Measurements from ENCODE around the gene CEACAM18. TPM values are rescaled to one million over a fixed set of nuclear protein-coding genes. Genes with fewer than 3 reads are reported as not detected.

The CEACAM18 gene
- total RNA-seq, 2 experiments from 2014 or later = not detected

DNA sequence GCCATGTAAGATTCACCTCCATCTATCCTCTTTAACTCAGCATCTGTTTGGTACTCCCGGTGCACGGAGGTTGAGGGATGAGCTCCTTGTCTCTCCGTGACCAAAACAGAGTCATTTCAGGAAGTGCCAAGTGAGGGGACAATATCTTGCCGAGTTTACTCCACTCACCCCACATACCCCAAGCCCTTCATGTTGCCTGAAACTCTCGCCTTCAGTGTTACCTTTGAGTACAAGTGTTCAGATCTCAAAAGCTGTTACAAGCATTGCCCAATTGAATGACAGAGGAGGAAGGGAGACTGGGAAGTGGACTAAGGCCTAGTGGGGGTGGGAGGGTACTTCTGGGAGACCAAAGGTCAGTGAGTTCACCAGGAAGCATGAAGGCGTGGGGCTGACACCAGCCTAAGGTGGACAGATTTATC, 29.3 kb downstream of the CEACAM18 start:
- ATAC-seq (no peak), DNase-seq (no peak)
- CTCF ChIA-PET = interaction anchor here (0.7 kb wide), 1 partner anchor 150 kb away, joined by 3 read pairs; no protein-coding TSS in a partner anchor
- no peak overlapping the region for H3K4me3 Mint-ChIP-seq
- H3K4me1 Mint-ChIP-seq = peaks cover 16% of the 10 kb centered on the region
- H3K9me3 Mint-ChIP-seq (ENCODE audit: low read depth) = peaks cover 5% of the 10 kb centered on the region
- no peak overlapping the region for H3K27ac Mint-ChIP-seq
- H3K36me3 Mint-ChIP-seq = no peaks in the 10 kb centered on the region
- H3K27me3 Mint-ChIP-seq = peaks cover 19% of the 10 kb centered on the region

DNA sequence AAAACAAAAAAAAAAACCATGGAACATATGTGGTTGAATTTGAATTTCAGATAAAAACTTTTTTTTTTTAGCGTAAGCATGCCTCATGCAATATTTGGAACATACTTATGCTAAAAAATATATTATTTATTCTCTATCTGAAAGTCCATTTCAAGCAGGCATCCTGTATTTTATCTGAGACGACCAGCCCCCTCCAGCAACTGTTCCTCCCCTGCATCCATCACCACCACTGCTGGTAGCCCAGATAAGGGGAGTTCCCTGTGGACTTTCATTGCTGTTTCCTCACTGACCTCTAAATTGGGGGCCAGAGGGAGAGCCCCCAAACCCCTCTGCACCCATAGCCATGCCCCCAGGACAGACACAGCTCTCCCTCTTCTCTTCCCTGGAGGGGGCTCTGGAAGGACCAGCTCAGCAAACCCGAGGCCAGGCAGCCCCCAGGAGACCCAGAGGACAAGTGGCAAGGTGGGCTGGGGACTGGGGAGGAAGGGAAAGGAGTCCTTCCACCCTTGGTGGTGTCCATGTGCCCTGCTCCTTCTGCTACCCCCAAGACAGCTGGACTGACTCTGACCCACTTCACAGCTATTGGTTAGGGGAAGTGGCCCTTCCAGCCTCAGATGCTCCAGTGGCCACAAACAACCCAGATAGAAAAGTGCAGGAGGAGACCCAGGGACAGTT, 29.9 kb downstream of the CEACAM18 start:
- ATAC-seq (no peak), DNase-seq (no peak)
- Mint-ChIP-seq H3K4me1 (peaks cover 12% of the 10 kb centered on the region), H3K4me3 (no peak overlapping the region), H3K36me3 (no peaks in the 10 kb centered on the region), H3K27me3 (peaks cover 24% of the 10 kb centered on the region), H3K9me3 (ENCODE audit: low read depth) (peaks cover 5% of the 10 kb centered on the region), H3K27ac (no peak overlapping the region)
- CTCF ChIA-PET = interaction anchor here (0.5 kb wide), 1 partner anchor 159 kb away, joined by 3 read pairs; no protein-coding TSS in a partner anchor

DNA sequence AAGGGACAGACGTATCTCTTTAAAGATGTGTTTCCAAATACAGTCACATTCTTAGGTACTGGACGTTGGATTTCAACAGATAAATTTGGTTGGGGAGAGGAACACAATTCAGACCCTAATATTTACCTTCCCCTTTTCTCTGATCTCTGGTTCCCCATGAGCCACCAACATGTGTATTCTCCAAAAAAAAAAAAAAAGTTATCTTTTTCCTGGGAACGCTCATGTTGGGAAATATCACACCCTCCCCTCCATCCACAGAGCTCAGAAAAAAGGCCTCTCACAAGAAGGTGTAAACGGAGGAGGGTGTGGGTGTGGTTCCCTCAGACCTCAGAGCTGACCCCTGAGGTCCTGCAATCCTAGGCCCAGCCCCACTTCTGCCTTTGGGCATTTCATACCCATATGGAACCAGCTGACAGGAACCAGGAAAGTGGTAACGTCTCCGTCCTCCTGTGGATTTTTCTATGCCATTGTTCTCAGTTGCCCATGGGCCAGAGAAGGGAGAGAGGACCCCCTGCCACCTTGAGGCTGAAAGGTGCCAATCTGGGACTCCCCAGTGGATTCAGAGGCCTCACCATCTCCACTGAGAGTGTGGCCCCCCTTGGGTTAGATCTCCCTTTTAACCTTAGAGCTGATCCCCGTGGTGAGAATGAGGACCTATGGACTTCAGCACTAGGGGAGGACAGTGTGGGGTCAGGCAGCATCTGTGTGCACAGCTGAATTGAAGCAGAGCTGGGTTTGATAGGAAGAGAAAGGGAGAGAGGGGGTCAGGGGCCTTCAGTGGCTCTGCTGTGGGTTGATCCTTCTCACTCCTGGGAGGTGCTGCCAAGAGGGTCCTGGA, 31.7 kb downstream of the CEACAM18 start:
- H3K4me3 Mint-ChIP-seq = no peak overlapping the region
- H3K27ac Mint-ChIP-seq = no peak overlapping the region
- no peaks in the 10 kb centered on the region for H3K9me3 Mint-ChIP-seq (ENCODE audit: low read depth)
- ATAC-seq (no peak), DNase-seq (no peak)
- H3K27me3 Mint-ChIP-seq = peaks cover 31% of the 10 kb centered on the region
- peaks cover 9% of the 10 kb centered on the region for H3K4me1 Mint-ChIP-seq
- CTCF ChIA-PET = interaction anchor here (1.1 to 1.6 kb wide), 3 partner anchors 36 to 147 kb away, joined by 3 read pairs; no protein-coding TSS in a partner anchor
- H3K36me3 Mint-ChIP-seq = no peaks in the 10 kb centered on the region

DNA sequence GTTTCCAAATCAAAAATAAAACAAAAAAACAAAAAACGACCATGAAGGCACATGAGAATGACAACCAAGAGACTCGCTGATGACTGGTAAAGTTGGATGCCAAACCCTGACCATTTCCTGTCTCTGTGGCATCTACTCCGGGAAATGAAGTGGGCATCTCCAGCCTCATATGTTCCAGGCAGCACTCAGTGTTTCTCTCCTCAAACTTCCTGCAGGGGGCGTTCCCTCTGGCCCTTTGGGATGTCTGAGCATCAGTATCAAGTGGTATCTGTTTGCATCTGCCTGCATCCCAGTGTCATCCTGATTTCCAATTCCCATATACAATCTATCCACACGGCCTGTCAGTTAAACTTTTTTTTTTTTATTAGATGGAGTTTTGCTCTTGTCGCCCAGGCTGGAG, 33.0 kb downstream of the CEACAM18 start:
- CTCF ChIA-PET = interaction anchor here (1.3 kb wide), 1 partner anchor 40 kb away, joined by 3 read pairs; no protein-coding TSS in a partner anchor
- DNase-seq (no peak), ATAC-seq (no peak)
- H3K4me3 Mint-ChIP-seq = no peak overlapping the region
- H3K4me1 Mint-ChIP-seq = peaks cover 9% of the 10 kb centered on the region
- H3K36me3 Mint-ChIP-seq = no peaks in the 10 kb centered on the region
- H3K27ac Mint-ChIP-seq = no peak overlapping the region
- peaks cover 31% of the 10 kb centered on the region for H3K27me3 Mint-ChIP-seq
- no peaks in the 10 kb centered on the region for H3K9me3 Mint-ChIP-seq (ENCODE audit: low read depth)

DNA sequence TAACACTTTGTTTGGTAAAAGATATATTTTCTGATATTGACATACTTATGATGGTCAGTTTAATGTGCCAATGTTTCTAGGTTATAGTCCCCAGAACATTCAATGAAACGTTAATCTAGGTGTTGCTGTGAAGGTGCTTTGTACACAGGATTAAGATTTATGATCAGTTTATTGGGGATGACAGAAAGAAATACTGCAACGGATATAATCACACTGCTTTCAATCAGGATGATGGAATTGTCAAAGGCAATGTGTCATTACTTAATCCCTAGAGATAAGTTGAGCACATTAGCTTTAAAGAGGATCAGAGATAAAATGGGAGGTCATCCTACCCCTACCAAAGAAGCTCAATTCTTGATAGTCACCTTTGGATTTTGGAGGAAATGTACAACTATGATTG, 35.6 kb downstream of the CEACAM18 start:
- Mint-ChIP-seq H3K9me3 (ENCODE audit: low read depth) (peaks cover 3% of the 10 kb centered on the region), H3K4me3 (no peak overlapping the region), H3K27ac (no peak overlapping the region), H3K36me3 (no peaks in the 10 kb centered on the region), H3K4me1 (peaks cover 9% of the 10 kb centered on the region), H3K27me3 (peaks cover 44% of the 10 kb centered on the region)
- DNase-seq (no peak), ATAC-seq (no peak)
- CTCF ChIA-PET = interaction anchor here (1.1 to 5.6 kb wide), 10 partner anchors 11 to 144 kb away, joined by 3 to 66 read pairs (median 8); no protein-coding TSS in a partner anchor

DNA sequence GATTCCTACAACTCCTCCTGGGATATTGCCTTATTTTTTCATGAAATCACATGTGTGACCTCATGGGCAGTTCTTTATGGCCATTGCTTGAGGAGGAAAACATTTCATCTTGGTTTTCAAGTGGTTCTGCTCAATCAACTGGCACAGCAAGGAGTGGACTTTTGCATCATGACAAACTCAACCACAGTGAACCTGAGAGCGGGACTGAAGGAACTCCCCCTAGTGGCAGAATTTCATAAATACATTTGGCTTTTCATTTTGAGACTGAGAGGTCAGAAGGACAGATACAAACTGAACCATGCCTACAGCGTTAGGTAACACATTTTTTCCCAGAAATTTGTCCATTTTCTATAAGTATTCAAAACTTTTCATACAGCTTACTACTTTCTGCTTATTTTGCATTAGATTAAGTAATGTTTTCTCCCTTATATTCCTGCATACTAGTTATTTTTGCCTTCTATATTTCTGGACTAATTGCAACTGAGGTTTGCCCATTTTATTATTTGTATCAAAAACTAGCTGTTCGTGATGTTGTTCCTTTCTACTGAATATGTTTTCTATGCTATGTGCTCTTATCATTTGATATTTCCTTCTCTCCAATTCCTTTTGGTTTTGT, 36.6 kb downstream of the CEACAM18 start:
- CTCF ChIA-PET = interaction anchor here (0.7 to 5.6 kb wide), 25 partner anchors 9 to 262 kb away, joined by 3 to 66 read pairs (median 4); no protein-coding TSS in a partner anchor
- H3K4me1 Mint-ChIP-seq = peaks cover 9% of the 10 kb centered on the region

DNA sequence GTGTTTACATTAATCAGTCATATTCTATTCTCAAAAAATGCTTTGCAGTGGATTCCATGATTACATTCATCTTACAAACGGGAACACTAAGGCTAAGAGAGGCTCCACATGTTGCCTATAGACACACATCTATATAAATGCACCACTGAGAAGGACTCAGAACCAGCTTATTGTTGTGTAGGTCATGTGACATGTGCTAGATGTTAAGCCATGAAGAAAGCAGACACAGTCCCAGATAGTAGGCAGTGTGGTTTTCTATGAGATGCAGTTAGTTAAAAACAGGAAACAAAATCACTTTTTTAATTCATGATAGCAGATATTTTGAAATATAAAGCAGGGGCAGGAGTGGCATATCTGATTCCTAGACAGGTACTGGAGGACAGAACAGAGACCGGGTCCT, 42.4 kb downstream of the CEACAM18 start:
- H3K4me1 Mint-ChIP-seq = no peaks in the 10 kb centered on the region
- ATAC-seq (no peak), DNase-seq (no peak)
- H3K27ac Mint-ChIP-seq = no peak overlapping the region
- CTCF ChIA-PET = no interaction called here
- H3K27me3 Mint-ChIP-seq = peaks cover 42% of the 10 kb centered on the region
- H3K4me3 Mint-ChIP-seq = no peak overlapping the region
- H3K9me3 Mint-ChIP-seq (ENCODE audit: low read depth) = peaks cover 3% of the 10 kb centered on the region
- H3K36me3 Mint-ChIP-seq = no peaks in the 10 kb centered on the region

More for the DNA sequence above, 36.6 kb downstream of the CEACAM18 start:
- Mint-ChIP-seq H3K36me3 (no peaks in the 10 kb centered on the region), H3K27ac (no peak overlapping the region), H3K4me3 (no peak overlapping the region), H3K9me3 (ENCODE audit: low read depth) (peaks cover 3% of the 10 kb centered on the region), H3K27me3 (peaks cover 45% of the 10 kb centered on the region)
- ATAC-seq (peak; percentile 58), DNase-seq (peak; percentile 52)

DNA sequence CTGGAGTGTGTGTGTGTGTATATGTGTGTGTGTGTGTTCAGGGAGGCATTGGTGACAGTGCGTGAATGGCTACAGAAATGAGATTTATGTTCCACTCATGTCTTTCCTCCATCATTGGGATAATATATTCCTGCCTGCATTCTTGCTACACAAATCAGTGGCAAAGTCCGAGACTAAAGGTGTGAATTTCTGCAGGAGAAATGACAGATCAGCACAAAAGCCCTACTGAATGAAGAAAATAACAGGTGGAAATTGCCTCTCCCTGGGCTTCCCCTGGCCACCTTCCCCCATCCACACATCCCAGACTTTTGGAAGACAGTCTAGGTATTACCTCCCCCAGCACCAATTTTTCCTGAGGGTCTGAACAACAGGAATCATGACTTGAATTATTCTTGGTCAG, 43.0 kb downstream of the CEACAM18 start:
- Mint-ChIP-seq H3K27me3 (peaks cover 46% of the 10 kb centered on the region), H3K27ac (no peak overlapping the region), H3K9me3 (ENCODE audit: low read depth) (peaks cover 3% of the 10 kb centered on the region), H3K4me1 (no peaks in the 10 kb centered on the region), H3K4me3 (no peak overlapping the region), H3K36me3 (no peaks in the 10 kb centered on the region)
- ATAC-seq (no peak), DNase-seq (no peak)
- CTCF ChIA-PET = no interaction called here

DNA sequence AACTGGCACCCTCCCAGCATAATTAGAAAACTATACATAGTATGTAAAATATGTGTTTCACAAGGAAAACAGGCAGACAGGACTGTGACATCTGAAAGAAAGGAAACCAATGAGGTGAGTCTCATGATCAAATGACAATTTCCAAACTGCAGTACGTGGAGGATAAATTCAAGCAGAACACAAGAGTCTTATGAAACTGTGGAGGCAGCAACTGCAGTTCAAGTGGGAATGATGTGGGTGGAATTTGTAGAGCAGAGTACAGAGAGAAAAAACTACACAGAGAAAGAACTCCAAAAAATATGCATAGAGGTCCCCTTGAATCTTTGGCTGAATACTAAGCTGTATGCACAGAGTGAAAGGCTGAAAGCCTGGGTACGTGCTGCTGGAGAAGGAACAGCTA, 43.4 kb downstream of the CEACAM18 start:
- ATAC-seq = no peak
- Mint-ChIP-seq H3K36me3 (no peaks in the 10 kb centered on the region), H3K27ac (no peak overlapping the region), H3K4me3 (no peak overlapping the region), H3K4me1 (no peaks in the 10 kb centered on the region), H3K27me3 (peaks cover 47% of the 10 kb centered on the region), H3K9me3 (ENCODE audit: low read depth) (peaks cover 3% of the 10 kb centered on the region)
- CTCF ChIA-PET = interaction anchor here (0.6 kb wide), 1 partner anchor 1122 kb away, joined by 5 read pairs; no protein-coding TSS in a partner anchor
- no peak for DNase-seq

DNA sequence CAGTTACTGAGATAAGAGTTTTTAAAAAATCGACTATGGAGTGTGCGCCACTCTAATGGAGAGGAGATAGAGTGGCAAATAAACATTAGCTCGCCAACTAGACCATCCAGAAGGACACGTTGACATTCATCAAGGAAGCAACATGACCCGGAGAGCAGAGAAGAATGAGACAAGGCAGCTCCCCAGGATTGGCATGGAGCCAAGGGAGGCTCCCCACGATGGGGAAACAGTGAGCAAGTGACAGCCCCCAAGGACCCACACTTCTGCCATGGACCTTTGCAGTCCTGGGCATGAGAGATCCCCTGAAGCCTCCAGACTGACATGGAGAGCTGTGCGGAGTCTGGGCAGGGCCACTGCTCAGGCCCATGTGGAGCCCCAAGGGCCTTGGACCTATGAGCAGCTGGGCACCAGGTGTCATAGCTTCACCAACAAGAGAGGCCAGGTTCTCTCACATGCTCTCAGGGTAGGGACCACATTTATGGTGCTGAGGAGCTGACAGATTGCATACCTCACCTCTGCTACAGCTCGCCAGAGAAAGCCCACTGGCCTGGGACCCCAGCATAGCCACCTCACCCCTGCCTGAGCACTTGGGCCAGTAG, 46.4 kb downstream of the CEACAM18 start:
- Mint-ChIP-seq H3K27ac (no peak overlapping the region), H3K27me3 (peaks cover 52% of the 10 kb centered on the region), H3K4me1 (no peaks in the 10 kb centered on the region), H3K4me3 (no peak overlapping the region), H3K36me3 (no peaks in the 10 kb centered on the region), H3K9me3 (ENCODE audit: low read depth) (no peaks in the 10 kb centered on the region)
- CTCF ChIA-PET = interaction anchor here (2.0 kb wide), 1 partner anchor 9 kb away, joined by 11 read pairs; no protein-coding TSS in a partner anchor
- DNase-seq (no peak), ATAC-seq (no peak)

DNA sequence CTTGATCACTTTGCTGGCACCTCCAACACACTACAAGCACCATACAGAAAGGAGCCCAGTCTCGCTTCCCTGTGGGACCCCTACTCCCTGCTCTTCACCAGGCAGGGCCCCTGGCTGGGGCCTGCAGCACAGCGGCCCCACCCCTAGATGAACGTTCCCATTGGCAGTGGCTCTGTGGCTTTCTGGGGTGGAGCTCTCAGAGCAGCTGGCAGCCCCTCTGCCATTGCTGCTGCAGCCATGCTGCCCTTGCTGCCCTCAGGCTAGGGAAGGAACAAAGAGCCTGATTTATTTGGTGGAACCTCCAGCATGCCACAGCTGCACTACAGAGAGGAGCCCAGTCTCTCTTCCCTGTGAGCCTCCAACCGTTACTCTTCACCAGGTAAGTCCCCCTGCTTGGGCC, 47.3 kb downstream of the CEACAM18 start:
- Mint-ChIP-seq H3K4me1 (no peaks in the 10 kb centered on the region), H3K9me3 (ENCODE audit: low read depth) (no peaks in the 10 kb centered on the region), H3K27me3 (peaks cover 48% of the 10 kb centered on the region), H3K27ac (no peak overlapping the region), H3K36me3 (no peaks in the 10 kb centered on the region), H3K4me3 (no peak overlapping the region)
- ATAC-seq (no peak), DNase-seq (no peak)
- CTCF ChIA-PET = interaction anchor here (2.0 kb wide), 1 partner anchor 10 kb away, joined by 11 read pairs; no protein-coding TSS in a partner anchor

DNA sequence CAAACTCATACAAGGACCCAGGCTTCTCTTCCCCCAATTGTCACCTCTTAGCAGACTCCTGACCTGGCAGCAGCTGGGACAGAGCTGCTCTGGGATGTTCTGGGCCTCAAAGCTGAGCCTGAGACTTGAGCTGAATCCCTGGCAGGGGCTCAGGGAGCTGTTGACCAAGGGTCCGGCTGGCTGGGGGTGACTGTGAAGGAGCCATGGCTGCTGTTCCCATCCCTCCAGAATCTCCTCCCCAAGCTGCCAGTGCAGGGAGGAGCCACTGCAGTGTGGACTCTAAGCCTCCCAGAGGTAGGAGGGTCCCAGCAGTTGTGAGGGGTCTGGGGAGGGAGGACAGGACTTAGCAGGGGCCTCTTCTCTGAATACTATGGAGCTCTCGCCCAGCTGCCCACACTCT, 51.0 kb downstream of the CEACAM18 start:
- ATAC-seq = no peak
- Mint-ChIP-seq H3K4me3 (no peak overlapping the region), H3K9me3 (ENCODE audit: low read depth) (no peaks in the 10 kb centered on the region), H3K4me1 (no peaks in the 10 kb centered on the region), H3K36me3 (no peaks in the 10 kb centered on the region), H3K27me3 (peaks cover 56% of the 10 kb centered on the region), H3K27ac (no peak overlapping the region)
- no peak for DNase-seq
- CTCF ChIA-PET = interaction anchor here (1.3 kb wide), 1 partner anchor 14 kb away, joined by 3 read pairs; no protein-coding TSS in a partner anchor

DNA sequence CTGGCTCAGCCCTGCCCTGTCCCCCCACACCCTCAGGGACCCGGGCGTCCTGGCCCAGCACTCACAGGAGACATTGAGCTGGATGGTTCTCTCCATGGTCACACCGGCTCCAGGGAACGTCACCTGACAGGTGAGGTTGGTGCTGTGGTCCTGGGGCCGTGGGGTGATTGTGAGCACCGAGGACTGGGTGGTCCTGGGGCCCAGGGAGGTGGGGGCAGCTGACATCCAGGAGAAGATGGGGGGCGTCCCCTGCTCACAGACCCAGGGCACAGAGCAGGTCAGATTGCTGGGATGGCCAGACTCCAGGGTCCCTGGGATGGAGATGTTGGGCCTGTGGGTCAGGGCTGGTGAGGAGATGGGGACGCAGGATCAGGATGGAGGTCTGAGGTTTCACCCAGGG, 52.3 kb downstream of the CEACAM18 start:
- ATAC-seq (no peak), DNase-seq (no peak)
- H3K4me1 Mint-ChIP-seq = no peaks in the 10 kb centered on the region
- H3K27ac Mint-ChIP-seq = no peak overlapping the region
- H3K36me3 Mint-ChIP-seq = no peaks in the 10 kb centered on the region
- CTCF ChIA-PET = interaction anchor here (1.3 kb wide), 1 partner anchor 15 kb away, joined by 3 read pairs; no protein-coding TSS in a partner anchor
- H3K4me3 Mint-ChIP-seq = no peak overlapping the region
- H3K27me3 Mint-ChIP-seq = peaks cover 66% of the 10 kb centered on the region
- no peaks in the 10 kb centered on the region for H3K9me3 Mint-ChIP-seq (ENCODE audit: low read depth)
